Natural killer cell treated with Interleukin-12 subunit alpha and Interleukin-12 subunit beta and Interleukin-15 and Interleukin-18, amount 100 ng/mL, for 72 hours (primary cell): ENCODE data around the gene ELP5. TPM values are rescaled to one million over a fixed set of nuclear protein-coding genes. Genes with fewer than 3 reads are reported as not detected.

Experiments
- ATAC-seq, 2 donors: fragments of 150-1000 bp; cut with Tn5 transposase in 1 of 2; sonication (Bioruptor Pico), chemical (Tn5 transposase) in 1 of 2; 2 replicates each; pipeline ENCODE4 v1.10.0; 2021
- DNase-seq: peaks from one replicate; pipeline ENCODE4 v3.0.0; 2022; ENCODE audit warnings: low spot score
- H3K27ac Mint-ChIP-seq, 2 donors: 1 replicate in 1 of 2; 2 replicates in 1 of 2; pipeline ENCODE4 v1.8.0; 2022; ENCODE audit warnings: mixed read lengths in 2 of 2, mild to moderate bottlenecking in 1 of 2, moderate library complexity in 1 of 2
- H3K27me3 Mint-ChIP-seq, 2 donors: 1 replicate in 1 of 2; 2 replicates in 1 of 2; pipeline ENCODE4 v1.8.0; 2022; ENCODE audit warnings: mixed read lengths in 2 of 2
- H3K36me3 Mint-ChIP-seq: one replicate; pipeline ENCODE4 v1.8.0; 2022; ENCODE audit warnings: mixed read lengths
- H3K4me1 Mint-ChIP-seq, 2 donors: 1 replicate in 1 of 2; 2 replicates in 1 of 2; pipeline ENCODE4 v1.8.0; 2022; ENCODE audit warnings: low read depth in 2 of 2, mixed read lengths in 2 of 2, mild to moderate bottlenecking in 1 of 2
- H3K4me3 Mint-ChIP-seq: one replicate; pipeline ENCODE4 v1.8.0; 2022; ENCODE audit warnings: mixed read lengths
- H3K9me3 Mint-ChIP-seq: 2 replicates; pipeline ENCODE4 v1.8.0; 2022; ENCODE audit warnings: mixed read lengths
- total RNA-seq, 2 donors: library from RNA; stranded (reverse); gene quantifications; one replicate each; pipeline ENCODE4 v1.2.3, GENCODE V29; 2022

The ELP5 gene
- total RNA-seq, 2 donors from 2014 or later = 43.5 to 70.5 TPM

- peaks cover 17 to 20% of the 10 kb centered on the region in 2 donors for H3K27me3 Mint-ChIP-seq
- H3K36me3 Mint-ChIP-seq = peaks cover 1% of the 10 kb centered on the region
- peak; percentile 62 to 70 for ATAC-seq
- H3K27ac Mint-ChIP-seq = no peak overlapping the region
- no peak for DNase-seq
- peak overlapping the region; percentile 49 for H3K4me3 Mint-ChIP-seq
- no peaks in the 10 kb centered on the region for H3K9me3 Mint-ChIP-seq
- peaks cover 17 to 24% of the 10 kb centered on the region in 2 donors for H3K4me1 Mint-ChIP-seq
Measured at GRCh38 chr17:7261379-7262191, 9.6 kb downstream of the ELP5 start.

DNA sequence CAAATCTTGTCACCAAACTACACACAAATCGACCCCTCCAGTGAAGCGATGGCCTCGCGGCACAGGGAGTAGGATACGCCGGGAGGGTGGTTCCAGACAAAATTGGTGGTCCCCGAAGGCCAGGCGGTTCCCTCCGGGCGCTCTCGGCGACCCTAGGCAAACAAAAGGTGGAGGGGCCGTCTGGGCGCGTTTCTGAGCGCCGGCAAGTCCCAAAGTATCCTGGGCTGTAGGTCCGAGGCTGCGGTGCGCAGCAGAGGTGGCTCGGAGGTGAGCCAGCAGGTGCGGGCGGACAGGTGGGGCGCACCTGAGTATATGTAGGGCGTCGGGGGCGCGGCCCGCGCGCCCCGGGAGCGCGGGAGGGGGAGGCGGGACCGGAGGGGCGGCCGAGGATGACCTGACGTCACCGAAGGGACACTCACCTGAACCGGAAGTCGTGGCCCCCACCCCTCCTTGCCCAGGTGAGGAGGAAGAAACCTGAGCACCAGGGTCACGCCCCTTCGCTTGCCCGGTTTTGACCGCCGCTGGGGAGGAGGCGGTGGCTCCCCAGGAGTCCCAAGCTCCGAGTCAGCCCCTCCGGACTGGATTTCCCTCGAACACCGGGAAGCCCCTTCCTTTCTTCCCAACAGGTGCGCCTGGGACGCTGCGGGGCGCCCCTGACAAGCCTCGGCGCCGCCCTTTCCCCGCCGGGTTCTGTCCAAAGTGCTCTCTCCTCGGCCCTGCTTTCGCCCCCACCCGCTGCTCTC lies 10.3 kb downstream of the ELP5 start, which contains the start of gene CLDN7:
TSS of gene CLDN7 (minus strand) at position 287 of the 743 bp plus-strand sequence. CDS start 435 bp downstream, outside the sequence.
- no peak for ATAC-seq
- Mint-ChIP-seq H3K9me3 (no peaks in the 10 kb centered on the region), H3K36me3 (no peaks in the 10 kb centered on the region), H3K27me3 (peaks cover 20 to 25% of the 10 kb centered on the region in 2 donors), H3K27ac (peak within 1 kb of the TSS in 1 of 2 donors; percentile 49), H3K4me1 (peaks cover 17 to 24% of the 10 kb centered on the region in 2 donors), H3K4me3 (peak within 1 kb of the TSS; percentile 67)
- no peak for DNase-seq

- peak overlapping the region; percentile 67 for H3K4me3 Mint-ChIP-seq
- DNase-seq (no peak), ATAC-seq (peak in 1 of 2 donors; percentile 11)
- H3K27ac Mint-ChIP-seq = peak overlapping the region in 1 of 2 donors; percentile 49
- H3K36me3 Mint-ChIP-seq = no peaks in the 10 kb centered on the region
- peaks cover 20 to 25% of the 10 kb centered on the region in 2 donors for H3K27me3 Mint-ChIP-seq
- H3K4me1 Mint-ChIP-seq = peaks cover 17 to 24% of the 10 kb centered on the region in 2 donors
- no peaks in the 10 kb centered on the region for H3K9me3 Mint-ChIP-seq
Measured at GRCh38 chr17:7262935-7263800, 11.2 kb downstream of the ELP5 start.

DNA sequence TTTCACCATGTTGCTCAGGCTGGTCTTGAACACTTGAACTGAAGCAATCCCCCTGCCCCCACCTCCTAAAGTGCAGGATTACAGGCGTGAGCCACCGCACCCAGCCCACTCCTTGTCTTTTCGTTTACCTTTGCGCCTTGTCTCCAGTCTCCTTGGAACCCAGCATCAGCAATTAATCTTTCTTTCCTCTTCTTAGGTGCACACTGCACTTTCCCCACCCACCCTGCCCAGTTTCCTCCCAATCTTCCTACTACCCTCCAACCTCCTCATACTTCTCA lies 11.7 kb downstream of the ELP5 start:
- Mint-ChIP-seq H3K9me3 (no peaks in the 10 kb centered on the region), H3K4me1 (peaks cover 17 to 24% of the 10 kb centered on the region in 2 donors), H3K27me3 (peaks cover 20 to 25% of the 10 kb centered on the region in 2 donors), H3K27ac (peak overlapping the region in 1 of 2 donors; percentile 49), H3K36me3 (no peaks in the 10 kb centered on the region), H3K4me3 (peak overlapping the region; percentile 67)
- ATAC-seq (no peak), DNase-seq (no peak)

DNA sequence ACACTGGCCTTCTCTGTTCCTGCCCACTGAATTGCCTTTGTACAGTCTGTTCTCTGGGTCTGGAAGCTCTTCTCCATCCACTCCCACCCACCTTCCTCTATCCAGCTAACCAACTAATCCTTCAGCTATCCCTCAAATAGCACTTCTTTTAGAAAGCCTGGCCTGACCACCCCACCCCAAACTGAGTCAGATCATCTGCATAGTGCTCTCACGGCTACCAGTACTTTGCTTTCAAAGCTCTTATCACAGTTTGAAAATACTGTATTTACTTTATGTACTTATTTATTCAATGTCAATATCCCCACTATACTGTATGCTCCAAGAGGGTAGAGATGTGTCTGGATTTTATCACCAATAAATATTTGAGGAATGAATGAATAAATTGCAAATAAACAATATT lies 14.8 kb downstream of the ELP5 start:
- ATAC-seq (no peak), DNase-seq (no peak)
- H3K27ac Mint-ChIP-seq = no peak overlapping the region
- H3K27me3 Mint-ChIP-seq = peaks cover 20 to 25% of the 10 kb centered on the region in 2 donors
- H3K36me3 Mint-ChIP-seq = no peaks in the 10 kb centered on the region
- H3K9me3 Mint-ChIP-seq = no peaks in the 10 kb centered on the region
- H3K4me1 Mint-ChIP-seq = peaks cover 15 to 17% of the 10 kb centered on the region in 2 donors
- no peak overlapping the region for H3K4me3 Mint-ChIP-seq

- Mint-ChIP-seq H3K9me3 (no peaks in the 10 kb centered on the region), H3K36me3 (no peaks in the 10 kb centered on the region), H3K27me3 (peaks cover 7 to 10% of the 10 kb centered on the region in 2 donors), H3K4me1 (peaks cover 21 to 26% of the 10 kb centered on the region in 2 donors), H3K27ac (no peak overlapping the region), H3K4me3 (no peak overlapping the region)
- DNase-seq (no peak), ATAC-seq (no peak)
Measured at GRCh38 chr17:7279448-7279847, 27.4 kb downstream of the ELP5 start.

- Mint-ChIP-seq H3K9me3 (no peaks in the 10 kb centered on the region), H3K27ac (peak overlapping the region in 1 of 2 donors; percentile 2), H3K4me1 (peaks cover 21 to 26% of the 10 kb centered on the region in 2 donors), H3K36me3 (no peaks in the 10 kb centered on the region), H3K4me3 (peak overlapping the region; percentile 78), H3K27me3 (peaks cover 7 to 10% of the 10 kb centered on the region in 2 donors)
- peak; percentile 87 for DNase-seq
- ATAC-seq = peak; percentile 85 to 86
Measured at GRCh38 chr17:7280519-7281073, 28.6 kb downstream of the ELP5 start.

DNA sequence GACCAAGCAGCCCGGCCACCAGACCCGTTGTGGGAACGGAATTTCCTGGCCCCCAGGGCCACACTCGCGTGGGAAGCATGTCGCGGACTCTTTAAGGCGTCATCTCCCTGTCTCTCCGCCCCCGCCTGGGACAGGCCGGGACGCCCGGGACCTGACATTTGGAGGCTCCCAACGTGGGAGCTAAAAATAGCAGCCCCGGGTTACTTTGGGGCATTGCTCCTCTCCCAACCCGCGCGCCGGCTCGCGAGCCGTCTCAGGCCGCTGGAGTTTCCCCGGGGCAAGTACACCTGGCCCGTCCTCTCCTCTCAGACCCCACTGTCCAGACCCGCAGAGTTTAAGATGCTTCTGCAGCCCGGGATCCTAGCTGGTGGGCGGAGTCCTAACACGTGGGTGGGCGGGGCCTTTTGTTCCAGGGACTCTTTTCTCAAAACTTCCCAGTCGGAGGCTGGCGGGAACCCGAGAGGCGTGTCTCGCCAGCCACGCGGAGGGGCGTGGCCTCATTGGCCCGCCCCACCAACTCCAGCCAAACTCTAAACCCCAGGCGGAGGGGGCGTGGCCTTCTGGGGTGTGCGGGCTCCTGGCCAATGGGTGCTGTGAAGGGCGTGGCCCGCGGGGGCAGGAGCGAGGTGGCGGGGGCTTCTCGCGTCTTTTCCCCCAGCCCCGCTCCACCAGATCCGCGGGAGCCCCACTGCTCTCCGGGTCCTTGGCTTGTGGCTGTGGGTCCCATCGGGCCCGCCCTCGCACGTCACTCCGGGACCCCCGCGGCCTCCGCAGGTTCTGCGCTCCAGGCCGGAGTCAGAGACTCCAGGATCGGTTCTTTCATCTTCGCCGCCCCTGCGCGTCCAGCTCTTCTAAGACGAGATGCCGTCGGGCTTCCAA lies 29.3 kb downstream of the ELP5 start, which contains the start of gene SLC2A4:
TSS of gene SLC2A4 (plus strand) at position 645 of the 879 bp plus-strand sequence. CDS start at position 862, 217 bp downstream.
- no peak within 1 kb of the TSS for H3K27ac Mint-ChIP-seq
- H3K36me3 Mint-ChIP-seq = no peaks in the 10 kb centered on the region
- peaks cover 7 to 12% of the 10 kb centered on the region in 2 donors for H3K27me3 Mint-ChIP-seq
- ATAC-seq = peak; percentile 90 to 93
- H3K4me1 Mint-ChIP-seq = peaks cover 21 to 26% of the 10 kb centered on the region in 2 donors
- H3K9me3 Mint-ChIP-seq = no peaks in the 10 kb centered on the region
- peak within 1 kb of the TSS; percentile 78 for H3K4me3 Mint-ChIP-seq
- peak; percentile 90 for DNase-seq

GRCh38 chr17:7281953-7282751 lies 30.1 kb downstream of the ELP5 start:
- no peaks in the 10 kb centered on the region for H3K36me3 Mint-ChIP-seq
- no peak for ATAC-seq
- peak overlapping the region; percentile 78 for H3K4me3 Mint-ChIP-seq
- peaks cover 7 to 13% of the 10 kb centered on the region in 2 donors for H3K27me3 Mint-ChIP-seq
- DNase-seq = no peak
- H3K9me3 Mint-ChIP-seq = no peaks in the 10 kb centered on the region
- H3K4me1 Mint-ChIP-seq = peaks cover 21 to 26% of the 10 kb centered on the region in 2 donors
- H3K27ac Mint-ChIP-seq = no peak overlapping the region

GRCh38 chr17:7282752-7283321 lies 30.8 kb downstream of the ELP5 start:
- no peak for DNase-seq
- ATAC-seq = no peak
- peak overlapping the region; percentile 34 for H3K4me3 Mint-ChIP-seq
- H3K27ac Mint-ChIP-seq = no peak overlapping the region
- no peaks in the 10 kb centered on the region for H3K9me3 Mint-ChIP-seq
- H3K4me1 Mint-ChIP-seq = peaks cover 21 to 26% of the 10 kb centered on the region in 2 donors
- peaks cover 7 to 16% of the 10 kb centered on the region in 2 donors for H3K27me3 Mint-ChIP-seq
- no peaks in the 10 kb centered on the region for H3K36me3 Mint-ChIP-seq

DNA sequence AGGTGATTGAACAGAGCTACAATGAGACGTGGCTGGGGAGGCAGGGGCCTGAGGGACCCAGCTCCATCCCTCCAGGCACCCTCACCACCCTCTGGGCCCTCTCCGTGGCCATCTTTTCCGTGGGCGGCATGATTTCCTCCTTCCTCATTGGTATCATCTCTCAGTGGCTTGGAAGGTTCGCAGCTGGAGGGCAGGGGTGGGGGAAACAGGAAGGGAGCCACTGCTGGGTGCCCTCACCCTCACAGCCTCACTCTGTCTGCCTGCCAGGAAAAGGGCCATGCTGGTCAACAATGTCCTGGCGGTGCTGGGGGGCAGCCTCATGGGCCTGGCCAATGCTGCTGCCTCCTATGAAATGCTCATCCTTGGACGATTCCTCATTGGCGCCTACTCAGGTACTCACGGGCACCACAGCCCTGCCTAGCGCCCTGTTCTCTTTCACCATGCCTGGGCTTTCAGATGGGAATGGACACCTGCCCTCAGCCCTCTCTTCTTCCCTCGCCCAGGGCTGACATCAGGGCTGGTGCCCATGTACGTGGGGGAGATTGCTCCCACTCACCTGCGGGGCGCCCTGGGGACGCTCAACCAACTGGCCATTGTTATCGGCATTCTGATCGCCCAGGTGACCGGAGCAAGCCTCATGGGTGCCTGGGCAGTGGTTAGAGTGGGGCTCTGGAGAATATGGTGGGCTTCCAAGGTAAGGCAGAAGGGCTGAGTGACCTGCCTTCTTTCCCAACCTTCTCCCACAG lies 31.6 kb downstream of the ELP5 start:
- Mint-ChIP-seq H3K4me1 (peaks cover 21 to 26% of the 10 kb centered on the region in 2 donors), H3K36me3 (no peaks in the 10 kb centered on the region), H3K4me3 (no peak overlapping the region), H3K27me3 (peaks cover 13 to 22% of the 10 kb centered on the region in 2 donors), H3K9me3 (no peaks in the 10 kb centered on the region), H3K27ac (peak overlapping the region in 1 of 2 donors; percentile 47)
- ATAC-seq (no peak), DNase-seq (no peak)
